ENCODE results near the gene AAMP. TPM values are rescaled to one million over a fixed set of nuclear protein-coding genes. Genes with fewer than 3 reads are reported as not detected.

The AAMP gene
- 126 and 165 TPM in 2 replicates for total RNA-seq (2021)
- percentile 82 among the genes with signal in this experiment for Bru-seq, nascent RNA
- percentile 92 among the genes with signal in this experiment for BruChase-seq, experiment 1, labeled RNA remaining after a 2-hour chase
- BruChase-seq, experiment 2, labeled RNA remaining after a 6-hour chase, result percentile 98 among the genes with signal in this experiment
- long read RNA-seq, transcript AAMP-204 (11 exons, 1,804 nt), result minor isoform, 8 of 163 reads
- long read RNA-seq, transcript AAMP-201 (11 exons, 1,886 nt), result major isoform, 55 of 163 reads
- long read RNA-seq, partial matches to known transcripts, result 6 of 163 reads
- long read RNA-seq, other reads (novel, unspliced or antisense), result 90 of 163 reads

GRCh38 chr2:218269900-218270720, at the start of gene AAMP, which contains the start of gene PNKD:
Gene AAMP (minus strand): TSS chr2:218270137. CDS start chr2:218270086, 51 bp downstream.
Gene PNKD (plus strand): TSS chr2:218270519. CDS start chr2:218270536, 17 bp downstream.
- H3K79me2 ChIP-seq (ENCODE audit: low read depth), result peaks cover 52% of the 10 kb centered on the region
- peaks cover 39% of the 10 kb centered on the region for H3K4me1 ChIP-seq (replicated peaks; ENCODE audit: insufficient read depth)
- peaks cover 31% of the 10 kb centered on the region for H3F3A ChIP-seq (ENCODE audit: insufficient read depth, low read depth)
- H3K27ac ChIP-seq, result peak within 1 kb of the TSS; percentile 54
- ChIA-PET POLR2A (ENCODE audit: unreplicated experiment) (interaction anchor here (0.6 to 1.6 kb wide), 5 partner anchors 17 to 453 kb away, joined by 3 to 13 read pairs (median 6); no protein-coding TSS in a partner anchor), CTCF (interaction anchor here (0.9 to 1.0 kb wide), 2 partner anchors 126 to 196 kb away, joined by 3 read pairs; no protein-coding TSS in a partner anchor)
- no peaks in the 10 kb centered on the region for H3K27me3 ChIP-seq (ENCODE audit: insufficient read depth, low read depth)
- TF ChIP-seq CTCF (conservative IDR thresholded peaks at IDR 0.05) (no peak; the same call in 1 of the 2 replicates), EZH2 (IDR thresholded peaks at IDR 0.05; ENCODE audit: low read depth) (no peak)
- peak within 1 kb of the TSS; percentile 97 for H3K4me2 ChIP-seq
- H3K9me3 ChIP-seq (ENCODE audit: insufficient read depth, low read depth), result no peaks in the 10 kb centered on the region
- DNase-seq, result peak; percentile 94 to 100
- peak within 1 kb of the TSS; percentile 79 for H2AFZ ChIP-seq
- peak within 1 kb of the TSS; percentile 91 for H3K4me3 ChIP-seq
- H3K36me3 ChIP-seq (ENCODE audit: low read depth), result peaks cover 12% of the 10 kb centered on the region
- H4K20me1 ChIP-seq (ENCODE audit: insufficient read depth), result peaks cover 27% of the 10 kb centered on the region
- no TSS peak for BruUV-seq (replicated peaks)
- intact Hi-C loops (cut with micrococcal nuclease; ENCODE audit: unreplicated experiment), result loop anchor here (1.0 to 10.0 kb wide), 4 partner anchors 83 to 577 kb away; partner anchors contain the start of genes BCS1L, CATIP and ZNF142
- no peaks in the 10 kb centered on the region for H3K9me2 ChIP-seq (ENCODE audit: insufficient read depth)

- H3K27ac ChIP-seq, result peak overlapping the region; percentile 95
- H3F3A ChIP-seq (ENCODE audit: insufficient read depth, low read depth), result peaks cover 42% of the 10 kb centered on the region
- no peaks in the 10 kb centered on the region for H3K27me3 ChIP-seq (ENCODE audit: insufficient read depth, low read depth)
- no peak overlapping the region for H3K4me2 ChIP-seq
- no peak overlapping the region for H2AFZ ChIP-seq
- no TSS peak for BruUV-seq (replicated peaks)
- no peak for DNase-seq
- H3K79me2 ChIP-seq (ENCODE audit: low read depth), result no peaks in the 10 kb centered on the region
- ChIA-PET CTCF (no interaction called here), POLR2A (ENCODE audit: unreplicated experiment) (no interaction called here)
- H3K4me1 ChIP-seq (replicated peaks; ENCODE audit: insufficient read depth), result peaks cover 59% of the 10 kb centered on the region
- no peaks in the 10 kb centered on the region for H3K36me3 ChIP-seq (ENCODE audit: low read depth)
- H3K9me2 ChIP-seq (ENCODE audit: insufficient read depth), result no peaks in the 10 kb centered on the region
- TF ChIP-seq EZH2 (IDR thresholded peaks at IDR 0.05; ENCODE audit: low read depth), result no peak
- TF ChIP-seq CTCF (conservative IDR thresholded peaks at IDR 0.05), result no peak
- intact Hi-C loops (cut with micrococcal nuclease; ENCODE audit: unreplicated experiment), result no loop called here
- no peaks in the 10 kb centered on the region for H3K9me3 ChIP-seq (ENCODE audit: insufficient read depth, low read depth)
- no peaks in the 10 kb centered on the region for H4K20me1 ChIP-seq (ENCODE audit: insufficient read depth)
- no peak overlapping the region for H3K4me3 ChIP-seq
Observed at GRCh38 chr2:218318241-218318640, 48.3 kb upstream of the AAMP start.

- no peaks in the 10 kb centered on the region for H3K27me3 ChIP-seq (ENCODE audit: insufficient read depth, low read depth)
- H2AFZ ChIP-seq, result no peak overlapping the region
- DNase-seq, result no peak
- H3K4me2 ChIP-seq, result peak overlapping the region; percentile 56
- TF ChIP-seq CTCF (conservative IDR thresholded peaks at IDR 0.05), result no peak
- no peak for TF ChIP-seq EZH2 (IDR thresholded peaks at IDR 0.05; ENCODE audit: low read depth)
- intact Hi-C loops (cut with micrococcal nuclease; ENCODE audit: unreplicated experiment), result loop anchor here (1.0 kb wide), 1 partner anchor 20 kb away; no protein-coding TSS in a partner anchor
- H3K4me1 ChIP-seq (replicated peaks; ENCODE audit: insufficient read depth), result peaks cover 63% of the 10 kb centered on the region
- no peak overlapping the region for H3K4me3 ChIP-seq
- no peaks in the 10 kb centered on the region for H3K79me2 ChIP-seq (ENCODE audit: low read depth)
- H4K20me1 ChIP-seq (ENCODE audit: insufficient read depth), result no peaks in the 10 kb centered on the region
- ChIA-PET CTCF (interaction anchor here (1.6 kb wide), 1 partner anchor 39 kb away, joined by 5 read pairs; the partner anchor contains the start of gene CATIP), POLR2A (ENCODE audit: unreplicated experiment) (no interaction called here)
- peak overlapping the region; percentile 95 for H3K27ac ChIP-seq
- H3K36me3 ChIP-seq (ENCODE audit: low read depth), result no peaks in the 10 kb centered on the region
- peaks cover 46% of the 10 kb centered on the region for H3F3A ChIP-seq (ENCODE audit: insufficient read depth, low read depth)
- no peaks in the 10 kb centered on the region for H3K9me3 ChIP-seq (ENCODE audit: insufficient read depth, low read depth)
- no TSS peak for BruUV-seq (replicated peaks)
- no peaks in the 10 kb centered on the region for H3K9me2 ChIP-seq (ENCODE audit: insufficient read depth)
Observed at GRCh38 chr2:218317835-218318234, 47.9 kb upstream of the AAMP start.

All from PC-9 (cell line).